Trophoblast cell (in vitro differentiated cells and primary cell): ENCODE measurements around the gene NLRC5.

ENCODE experiments used
- DNase-seq, 2 donors: peaks; one replicate each; pipeline ENCODE4 v3.0.0-alpha.2; 2016
- H2AFZ ChIP-seq: 2 replicates; pipeline ENCODE4 v1.6.1; 2013; ENCODE audit warnings: low read length, moderate library complexity, mild to moderate bottlenecking; ENCODE audit not compliant: insufficient read depth, poor library complexity
- H2AK5ac ChIP-seq: 2 replicates; pipeline ENCODE4 v1.6.1; 2013; ENCODE audit warnings: mild to moderate bottlenecking, low read length
- H2BK120ac ChIP-seq: 2 replicates; pipeline ENCODE4 v1.6.1; 2013; ENCODE audit warnings: low read length, mild to moderate bottlenecking, moderate library complexity; ENCODE audit not compliant: insufficient read depth, poor library complexity
- H2BK12ac ChIP-seq: 2 replicates; pipeline ENCODE4 v1.6.1; 2013; ENCODE audit warnings: mild to moderate bottlenecking, low read length, moderate library complexity
- H2BK5ac ChIP-seq: 2 replicates; pipeline ENCODE4 v1.6.1; 2013; ENCODE audit warnings: low read length, low read depth, moderate library complexity, mild to moderate bottlenecking; ENCODE audit not compliant: poor library complexity
- H3K14ac ChIP-seq: 2 replicates; pipeline ENCODE4 v1.6.1; 2013; ENCODE audit warnings: mild to moderate bottlenecking, low read length
- H3K18ac ChIP-seq: 2 replicates; pipeline ENCODE4 v1.6.1; 2013; ENCODE audit warnings: mild to moderate bottlenecking, low read length
- H3K23ac ChIP-seq: 2 replicates; pipeline ENCODE4 v1.6.1; 2013; ENCODE audit warnings: low read length
- H3K27ac ChIP-seq: 2 replicates; pipeline ENCODE4 v1.5.1; 2013; ENCODE audit warnings: low read depth, mild to moderate bottlenecking, inconsistent platforms, low read length, moderate library complexity
- H3K27me3 ChIP-seq: 2 replicates; pipeline ENCODE4 v1.6.1; 2013; ENCODE audit warnings: inconsistent platforms, mild to moderate bottlenecking, low read length, moderate library complexity; ENCODE audit not compliant: insufficient read depth
- H3K36me3 ChIP-seq, 2 experiments: 1 replicate in 1 of 2; 2 replicates in 1 of 2; pipeline ENCODE4 v1.6.1; 2013; ENCODE audit warnings: low read length in 2 of 2, mild to moderate bottlenecking in 2 of 2, moderate library complexity in 1 of 2; ENCODE audit not compliant: insufficient read depth in 2 of 2, control insufficient read depth in 1 of 2
- H3K4ac ChIP-seq: 2 replicates; pipeline ENCODE4 v1.6.1; 2013; ENCODE audit warnings: low read depth, mild to moderate bottlenecking, low read length, moderate library complexity
- H3K4me1 ChIP-seq, 2 experiments: 1 replicate in 1 of 2; 2 replicates in 1 of 2; pipeline ENCODE4 v1.6.1; 2013; ENCODE audit warnings: low read length in 2 of 2, mild to moderate bottlenecking in 2 of 2, moderate library complexity in 1 of 2; ENCODE audit not compliant: insufficient read depth in 2 of 2, control insufficient read depth in 1 of 2
- H3K4me2 ChIP-seq: 2 replicates; pipeline ENCODE4 v1.6.1; 2013; ENCODE audit warnings: inconsistent platforms, mild to moderate bottlenecking, low read length, moderate library complexity
- H3K4me3 ChIP-seq: 2 replicates; pipeline ENCODE4 v1.5.1; 2013; ENCODE audit warnings: mild to moderate bottlenecking, low read depth, low read length, inconsistent platforms
- H3K79me1 ChIP-seq: one replicate; pipeline ENCODE4 v1.6.1; 2013; ENCODE audit warnings: low read length
- H3K79me2 ChIP-seq: 2 replicates; pipeline ENCODE4 v1.6.1; 2013; ENCODE audit warnings: low read length, mild to moderate bottlenecking; ENCODE audit not compliant: control insufficient read depth, insufficient read depth, poor library complexity
- H3K9ac ChIP-seq: 2 replicates; pipeline ENCODE4 v1.6.1; 2013; ENCODE audit warnings: mild to moderate bottlenecking, low read length
- H3K9me3 ChIP-seq: 2 replicates; pipeline ENCODE4 v1.6.1; 2013; ENCODE audit warnings: low read depth, mild to moderate bottlenecking, control low read depth, inconsistent platforms, low read length; ENCODE audit not compliant: insufficient read depth
- H4K12ac ChIP-seq: 2 replicates; pipeline ENCODE4 v1.6.1; 2013; ENCODE audit warnings: low read depth, mild to moderate bottlenecking, low read length, moderate library complexity
- H4K8ac ChIP-seq: 2 replicates; pipeline ENCODE4 v1.6.1; 2013; ENCODE audit warnings: low read depth, mild to moderate bottlenecking, low read length, moderate library complexity
- H4K91ac ChIP-seq: one replicate; pipeline ENCODE4 v1.6.1; 2013; ENCODE audit warnings: low read depth, mild to moderate bottlenecking, low read length, moderate library complexity
- WGBS: extraction: QIAGEN DNeasy Blood & Tissue Kit; methylation state at CpG from one replicate; pipeline ENCODE4 v1.1.7; 2013; ENCODE audit warnings: missing lambda C conversion rate; ENCODE audit not compliant: insufficient read length, insufficient coverage; ENCODE audit errors: extremely low coverage; 5-methylcytosine and 5-hydroxymethylcytosine counted together

NLRC5 gene

DNA sequence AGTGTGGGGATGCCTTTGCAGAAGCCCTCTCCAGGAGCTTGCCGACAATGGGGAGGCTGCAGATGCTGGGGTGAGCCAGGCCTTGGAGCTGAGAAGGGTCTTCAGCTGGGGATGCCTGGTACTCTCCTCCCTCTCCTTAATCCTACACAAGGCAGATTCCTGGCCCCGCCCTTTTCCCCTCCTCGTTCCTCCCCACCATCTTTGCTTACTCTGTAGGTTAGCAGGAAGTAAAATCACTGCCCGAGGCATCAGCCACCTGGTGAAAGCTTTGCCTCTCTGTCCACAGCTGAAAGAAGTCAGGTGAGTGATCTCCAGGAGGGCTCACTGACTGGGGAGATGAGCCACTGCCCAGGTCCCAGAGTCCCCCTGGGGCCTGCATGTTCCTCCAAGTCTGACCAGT is 38.7 kb downstream of the NLRC5 start:
- H3K23ac ChIP-seq: no peak overlapping the region
- H2BK5ac ChIP-seq: no peak overlapping the region
- no peak overlapping the region for H3K9ac ChIP-seq
- H3K4ac ChIP-seq: no peak overlapping the region
- H3K4me2 ChIP-seq: no peak overlapping the region
- H2BK120ac ChIP-seq: no peak overlapping the region
- H4K8ac ChIP-seq: no peak overlapping the region
- no peak overlapping the region for H3K4me3 ChIP-seq
- no peak overlapping the region for H3K18ac ChIP-seq
- peaks cover 1 to 8% of the 10 kb centered on the region in 2 experiments for H3K4me1 ChIP-seq
- H4K12ac ChIP-seq: no peak overlapping the region
- no peak overlapping the region for H2BK12ac ChIP-seq
- H2AFZ ChIP-seq: no peak overlapping the region
- H3K14ac ChIP-seq: no peak overlapping the region
- no CpG with 5 or more reads among the region's 4 CpGs for WGBS
- H3K36me3 ChIP-seq: no peaks in the 10 kb centered on the region
- no peak overlapping the region for H2AK5ac ChIP-seq
- peaks cover 1% of the 10 kb centered on the region for H3K9me3 ChIP-seq
- H3K79me2 ChIP-seq: no peaks in the 10 kb centered on the region
- DNase-seq: no peak
- no peaks in the 10 kb centered on the region for H3K27me3 ChIP-seq
- H3K27ac ChIP-seq: no peak overlapping the region
- H3K79me1 ChIP-seq: no peaks in the 10 kb centered on the region
- H4K91ac ChIP-seq: no peak overlapping the region

GRCh38 chr16:57029161-57030160 is 40.1 kb downstream of the NLRC5 start:
- no peak overlapping the region for H2BK5ac ChIP-seq
- H3K4me2 ChIP-seq: no peak overlapping the region
- DNase-seq: peak; percentile 73 to 86
- no peak overlapping the region for H3K23ac ChIP-seq
- no peaks in the 10 kb centered on the region for H3K79me2 ChIP-seq
- no CpG with 5 or more reads among the region's 16 CpGs for WGBS
- no peak overlapping the region for H2AK5ac ChIP-seq
- no peak overlapping the region for H2AFZ ChIP-seq
- H4K8ac ChIP-seq: no peak overlapping the region
- no peaks in the 10 kb centered on the region for H3K27me3 ChIP-seq
- H3K27ac ChIP-seq: no peak overlapping the region
- H4K12ac ChIP-seq: no peak overlapping the region
- no peak overlapping the region for H3K4ac ChIP-seq
- H3K18ac ChIP-seq: no peak overlapping the region
- H3K4me3 ChIP-seq: no peak overlapping the region
- H4K91ac ChIP-seq: no peak overlapping the region
- no peak overlapping the region for H2BK120ac ChIP-seq
- no peaks in the 10 kb centered on the region for H3K79me1 ChIP-seq
- peaks cover 1 to 8% of the 10 kb centered on the region in 2 experiments for H3K4me1 ChIP-seq
- no peak overlapping the region for H2BK12ac ChIP-seq
- H3K9ac ChIP-seq: no peak overlapping the region
- peaks cover 1% of the 10 kb centered on the region for H3K9me3 ChIP-seq
- no peaks in the 10 kb centered on the region for H3K36me3 ChIP-seq
- no peak overlapping the region for H3K14ac ChIP-seq

- Histone ChIP-seq H3K9ac (no peak overlapping the region), H3K79me2 (no peaks in the 10 kb centered on the region), H3K27ac (no peak overlapping the region), H3K18ac (no peak overlapping the region), H3K23ac (no peak overlapping the region), H2BK120ac (no peak overlapping the region), H4K91ac (no peak overlapping the region), H4K8ac (no peak overlapping the region), H3K4me2 (no peak overlapping the region), H3K36me3 (no peaks in the 10 kb centered on the region), H2BK12ac (no peak overlapping the region), H3K4ac (no peak overlapping the region), H4K12ac (no peak overlapping the region), H3K27me3 (no peaks in the 10 kb centered on the region), H3K14ac (no peak overlapping the region), H3K9me3 (peaks cover 1% of the 10 kb centered on the region), H2AFZ (no peak overlapping the region), H2AK5ac (no peak overlapping the region), H3K4me1 (peaks cover 1 to 8% of the 10 kb centered on the region in 2 experiments), H3K79me1 (no peaks in the 10 kb centered on the region), H3K4me3 (no peak overlapping the region), H2BK5ac (no peak overlapping the region)
- DNase-seq: no peak
- WGBS: no CpG with 5 or more reads among the region's 2 CpGs
Observed at GRCh38 chr16:57030346-57030902, 41.1 kb downstream of the NLRC5 start.

GRCh38 chr16:57031156-57031555 is 41.8 kb downstream of the NLRC5 start:
- DNase-seq: no peak
- H3K4me2 ChIP-seq: no peak overlapping the region
- H4K12ac ChIP-seq: no peak overlapping the region
- H3K4me3 ChIP-seq: no peak overlapping the region
- H3K27ac ChIP-seq: no peak overlapping the region
- no peak overlapping the region for H3K9ac ChIP-seq
- no peaks in the 10 kb centered on the region for H3K27me3 ChIP-seq
- H3K18ac ChIP-seq: no peak overlapping the region
- no peaks in the 10 kb centered on the region for H3K79me2 ChIP-seq
- no peak overlapping the region for H2BK5ac ChIP-seq
- no peaks in the 10 kb centered on the region for H3K79me1 ChIP-seq
- no peak overlapping the region for H2AK5ac ChIP-seq
- H2AFZ ChIP-seq: no peak overlapping the region
- no peak overlapping the region for H3K14ac ChIP-seq
- H3K23ac ChIP-seq: no peak overlapping the region
- no peaks in the 10 kb centered on the region for H3K36me3 ChIP-seq
- H3K9me3 ChIP-seq: peaks cover 1% of the 10 kb centered on the region
- no peak overlapping the region for H4K8ac ChIP-seq
- no peak overlapping the region for H3K4ac ChIP-seq
- no peak overlapping the region for H4K91ac ChIP-seq
- H2BK120ac ChIP-seq: no peak overlapping the region
- H2BK12ac ChIP-seq: no peak overlapping the region
- WGBS: no CpG with 5 or more reads among the region's 4 CpGs
- peaks cover 1 to 8% of the 10 kb centered on the region in 2 experiments for H3K4me1 ChIP-seq
